Erythroblast (primary cell): Measurements from ENCODE around the gene PTX4.

Experiments
- DNase-seq, 2 experiments: peaks; one replicate each; lab custom pipeline; 2025; lab: John Stamatoyannopoulos, UW
- GATA1 ChIP-seq: IDR thresholded peaks from 2 replicates; pipeline ENCODE4 v1.6.1; 2011; ENCODE audit warnings: low read depth, mild to moderate bottlenecking, control low read depth, low read length, moderate library complexity
- POLR2A ChIP-seq: IDR thresholded peaks from 2 replicates; pipeline ENCODE4 v1.6.1; 2011; ENCODE audit warnings: mild to moderate bottlenecking, low read length

PTX4 gene

DNA sequence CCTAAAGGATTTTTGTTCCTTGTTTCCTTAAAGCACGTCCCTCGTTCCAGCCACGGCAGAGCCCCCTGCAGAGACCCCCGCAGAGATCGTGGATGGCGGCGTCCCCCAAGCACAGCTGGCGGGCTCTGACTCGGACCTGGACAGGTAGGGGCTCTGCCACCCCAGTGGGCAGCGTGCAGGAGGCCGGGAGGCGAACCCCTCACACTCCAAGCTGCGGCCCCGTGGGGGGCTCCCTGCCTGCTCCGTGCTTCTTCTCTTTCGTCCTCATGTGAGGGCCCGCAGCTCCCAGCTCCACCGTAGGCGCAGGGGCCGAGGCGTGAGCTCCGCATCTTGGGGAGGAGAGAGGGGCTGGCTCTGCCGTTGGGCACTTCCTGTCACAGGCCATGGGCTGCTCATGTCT lies 12.9 kb upstream of the PTX4 start:
- DNase-seq = no peak
- TF ChIP-seq POLR2A (no peak), GATA1 (no peak)

DNA sequence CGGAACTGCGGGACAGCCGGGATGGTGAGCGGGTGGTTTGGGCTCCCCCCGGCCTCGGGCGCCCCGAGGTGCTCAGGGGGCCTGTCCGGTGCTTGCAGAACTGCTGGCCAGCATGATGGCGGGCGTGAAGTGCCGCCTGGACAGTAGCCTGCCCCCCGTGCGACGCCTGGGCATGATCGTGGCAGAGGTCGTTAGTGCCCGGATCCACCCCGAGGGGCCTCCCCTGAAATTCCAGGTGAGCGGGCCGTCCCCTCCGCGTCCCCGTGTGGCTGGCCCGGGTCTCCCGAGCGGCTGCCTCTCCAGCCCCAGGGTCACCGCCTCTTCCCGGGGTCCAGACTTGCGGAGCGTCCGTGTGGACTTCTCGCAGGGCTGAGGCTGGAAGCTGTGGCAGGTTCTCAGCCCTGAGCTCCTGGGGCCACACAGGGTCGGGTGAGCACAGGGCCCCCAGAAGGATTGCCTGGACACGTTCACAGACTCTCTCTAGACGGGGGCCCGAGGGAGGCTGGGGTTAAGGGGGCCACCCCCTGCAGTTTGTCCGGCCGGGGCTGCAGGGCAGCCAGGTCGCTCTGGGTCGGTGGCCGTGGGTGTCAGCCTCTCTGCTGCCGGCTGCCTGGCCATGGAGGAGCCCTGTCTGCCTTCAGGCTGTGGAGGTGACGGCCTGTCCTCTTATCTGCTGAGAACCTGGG lies 11.9 kb upstream of the PTX4 start:
- no peak for DNase-seq
- no peak for TF ChIP-seq GATA1

DNA sequence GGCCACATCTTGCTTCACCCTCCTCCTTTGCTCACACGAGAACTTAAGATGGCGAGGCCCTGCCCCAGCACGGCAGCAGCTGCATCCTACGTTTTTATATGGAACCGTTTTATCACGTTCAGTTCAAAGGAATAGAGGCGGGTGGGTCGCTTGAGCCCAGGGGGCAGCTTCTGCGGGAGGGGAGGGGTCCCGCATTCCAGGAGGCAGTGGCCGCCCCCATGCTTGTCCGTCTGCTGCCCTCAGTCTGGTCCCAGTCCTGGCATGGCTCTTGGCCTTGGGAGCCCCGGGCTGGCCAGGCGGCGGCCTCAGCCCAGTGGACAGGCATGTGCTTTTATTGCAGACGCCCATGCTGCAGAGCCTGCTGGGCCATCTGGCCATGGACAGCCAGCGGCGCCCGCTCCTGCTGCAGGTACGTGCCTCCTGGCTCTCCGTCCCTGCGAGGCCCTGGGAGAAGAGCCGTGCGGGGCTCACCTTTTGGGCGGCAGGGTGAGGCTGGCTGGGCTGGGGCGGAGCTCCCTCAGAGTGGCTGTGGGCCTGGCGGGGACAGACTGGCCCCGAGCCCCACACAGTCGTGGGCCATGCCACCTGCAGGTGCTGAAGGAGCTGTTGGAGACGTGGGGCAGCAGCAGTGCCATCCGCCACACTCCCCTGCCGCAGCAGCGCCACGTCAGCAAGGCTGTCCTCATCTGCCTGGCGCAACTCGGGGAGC lies 11.2 kb upstream of the PTX4 start:
- no peak for DNase-seq
- no peak for TF ChIP-seq GATA1

DNA sequence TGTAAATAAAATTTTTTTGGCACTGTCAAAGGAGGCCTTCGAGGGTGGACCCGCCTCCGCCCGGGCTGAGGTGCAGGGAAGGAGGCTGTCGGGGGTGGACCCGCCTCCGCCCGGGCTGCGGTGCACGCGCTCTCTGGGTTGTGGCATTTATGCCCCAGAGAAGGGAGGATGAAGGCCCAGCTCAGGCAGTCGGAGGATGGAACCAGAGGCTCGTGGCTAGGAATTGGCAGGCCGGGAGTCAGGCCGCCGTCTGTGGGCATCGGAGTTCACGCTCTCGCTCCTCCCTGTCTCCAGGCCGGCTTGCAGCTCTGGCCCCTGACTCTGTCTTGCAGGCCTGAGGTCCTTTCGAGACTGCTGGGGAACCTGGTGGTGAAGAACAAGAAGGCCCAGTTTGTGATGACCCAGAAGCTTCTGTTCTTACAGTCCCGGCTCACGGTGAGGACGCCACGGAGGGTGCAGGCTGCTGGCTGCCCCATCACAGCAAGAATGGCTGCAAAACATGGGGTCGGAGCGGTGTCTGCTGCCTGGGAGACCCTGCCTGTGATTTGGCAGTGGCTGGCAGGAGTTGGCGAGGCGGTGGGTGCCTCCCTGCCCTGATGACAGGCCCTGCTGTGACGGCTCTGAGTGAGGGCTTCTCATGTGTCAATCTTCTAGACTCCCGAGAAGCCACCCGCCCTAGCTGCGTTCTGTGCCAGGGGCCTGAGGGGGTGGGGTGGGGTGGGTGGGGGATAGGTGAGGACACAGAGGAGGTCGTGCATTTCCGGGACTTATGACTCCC lies 10.3 kb upstream of the PTX4 start:
- DNase-seq = no peak
- TF ChIP-seq GATA1 (no peak), POLR2A (no peak)

DNA sequence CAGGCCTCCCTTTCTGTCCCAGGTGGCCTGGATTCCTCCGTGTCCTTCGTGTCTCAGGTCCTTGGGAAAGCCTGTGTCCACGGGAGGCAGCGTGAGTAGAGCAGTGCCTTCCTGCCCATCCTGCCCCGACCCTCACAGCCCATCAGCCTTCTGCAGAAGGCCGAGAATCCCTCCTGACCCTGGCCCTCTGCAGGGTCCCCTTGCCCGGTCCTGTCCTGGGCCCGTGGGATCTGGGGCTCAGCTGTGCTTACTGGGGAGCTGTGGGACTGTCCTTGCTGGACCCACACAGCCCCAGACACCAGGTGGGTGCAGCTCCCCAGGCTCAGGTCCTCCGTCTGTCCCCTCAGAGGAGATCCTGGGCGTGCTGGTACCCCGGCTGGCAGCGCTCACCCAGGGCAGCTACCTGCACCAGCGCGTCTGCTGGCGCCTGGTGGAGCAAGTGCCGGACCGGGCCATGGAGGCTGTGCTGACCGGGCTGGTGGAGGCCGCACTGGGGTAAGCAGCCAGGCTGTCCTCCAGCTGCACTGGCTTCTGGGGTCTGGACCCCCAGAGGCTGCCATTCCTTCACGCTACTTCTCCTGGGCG lies 8.4 kb upstream of the PTX4 start:
- no peak for TF ChIP-seq POLR2A
- TF ChIP-seq GATA1 = no peak

DNA sequence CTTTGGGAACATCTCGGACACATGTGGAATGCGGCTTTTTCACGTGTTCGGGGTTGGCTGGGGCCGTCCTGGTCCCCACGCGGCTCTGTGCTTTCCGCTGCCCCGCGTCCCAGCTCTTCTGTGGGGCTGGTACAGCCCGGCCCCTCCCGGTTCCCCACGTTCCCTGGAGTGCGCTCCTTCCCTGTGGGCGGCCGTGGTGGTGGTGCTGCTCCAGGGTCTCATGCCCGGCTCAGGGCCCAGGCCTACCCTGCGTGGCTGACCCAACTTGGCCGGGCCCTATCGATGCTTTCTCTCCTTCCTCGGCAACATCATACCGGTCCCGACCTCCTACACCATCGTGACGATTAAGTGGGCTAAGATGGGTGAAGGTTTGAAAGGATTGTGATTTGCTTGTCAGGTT lies 7.7 kb upstream of the PTX4 start:
- no peak for DNase-seq
- TF ChIP-seq GATA1 (no peak), POLR2A (no peak)

More for the DNA sequence above, 8.4 kb upstream of the PTX4 start:
- no peak for DNase-seq

DNA sequence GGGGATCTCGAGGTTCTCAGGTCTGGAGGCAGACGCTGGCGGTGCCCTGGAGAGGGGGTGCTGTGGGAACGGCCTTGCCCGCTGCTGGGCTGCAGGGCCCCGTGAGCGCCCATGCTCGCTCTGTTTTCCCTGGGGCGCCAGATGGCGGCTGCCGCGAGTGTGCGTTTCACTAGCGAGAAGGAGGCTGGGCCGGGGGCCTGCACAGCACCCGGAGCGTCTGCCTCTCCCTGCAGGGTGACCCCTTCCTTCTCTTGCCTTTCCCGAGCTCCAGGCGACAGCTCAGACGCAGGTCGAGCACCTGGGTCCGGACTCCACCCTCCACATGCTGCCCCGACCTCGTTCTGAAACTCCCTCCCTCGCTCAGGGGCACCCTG lies 7.1 kb upstream of the PTX4 start:
- DNase-seq = no peak
- TF ChIP-seq GATA1 (no peak), POLR2A (no peak)

DNA sequence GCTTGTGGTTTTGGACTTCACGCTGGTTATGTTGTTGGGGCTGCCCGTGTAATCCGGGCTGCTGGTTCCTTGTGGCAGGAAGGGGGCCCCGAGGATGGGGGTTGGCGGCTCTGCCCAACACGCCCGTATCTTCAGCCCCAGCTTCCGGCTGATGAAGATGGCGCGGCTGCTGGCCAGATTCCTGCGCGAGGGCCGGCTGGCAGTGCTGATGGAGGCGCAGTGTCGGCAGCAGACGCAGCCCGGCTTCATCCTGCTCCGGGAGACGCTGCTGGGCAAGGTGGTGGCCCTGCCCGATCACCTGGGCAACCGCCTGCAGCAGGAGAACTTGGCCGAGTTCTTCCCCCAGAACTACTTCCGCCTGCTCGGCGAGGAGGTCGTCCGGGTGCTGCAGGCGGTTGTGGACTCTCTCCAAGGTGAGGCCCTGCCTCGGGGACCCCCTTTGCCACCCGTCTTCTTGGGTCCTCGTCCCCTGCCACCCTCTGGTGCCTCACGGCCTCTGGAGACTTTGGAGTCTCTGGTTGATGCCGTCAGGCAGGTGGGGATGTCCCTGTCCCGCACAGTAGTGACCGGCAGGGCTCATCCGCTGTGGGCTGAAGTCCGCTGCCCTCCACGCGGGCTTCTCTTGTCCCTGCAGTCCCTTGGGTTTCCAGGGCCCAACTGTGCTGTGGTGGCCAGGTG lies 6.6 kb upstream of the PTX4 start:
- DNase-seq = no peak
- TF ChIP-seq POLR2A = no peak
- no peak for TF ChIP-seq GATA1

DNA sequence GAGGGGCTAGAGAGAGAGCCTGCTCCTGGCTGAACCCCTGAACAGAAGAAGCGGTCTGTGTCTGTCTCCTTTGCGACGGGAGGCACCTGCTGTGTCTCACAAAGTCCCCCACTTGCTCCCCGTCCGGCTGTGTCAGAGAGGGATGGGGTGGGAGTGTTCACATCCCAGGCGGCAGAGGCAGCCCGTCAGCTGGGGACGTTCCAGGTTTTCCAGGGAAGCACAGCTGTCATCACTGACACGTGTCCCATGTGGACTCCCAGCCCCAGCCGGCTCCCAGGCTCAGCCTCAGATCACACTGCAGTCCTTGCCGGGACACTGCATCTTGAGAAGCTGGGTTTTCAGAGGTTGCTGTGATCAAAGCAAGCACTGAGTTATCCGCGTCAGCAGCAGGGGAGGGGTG lies 6.0 kb upstream of the PTX4 start:
- TF ChIP-seq GATA1 (no peak), POLR2A (no peak)
- DNase-seq = no peak

DNA sequence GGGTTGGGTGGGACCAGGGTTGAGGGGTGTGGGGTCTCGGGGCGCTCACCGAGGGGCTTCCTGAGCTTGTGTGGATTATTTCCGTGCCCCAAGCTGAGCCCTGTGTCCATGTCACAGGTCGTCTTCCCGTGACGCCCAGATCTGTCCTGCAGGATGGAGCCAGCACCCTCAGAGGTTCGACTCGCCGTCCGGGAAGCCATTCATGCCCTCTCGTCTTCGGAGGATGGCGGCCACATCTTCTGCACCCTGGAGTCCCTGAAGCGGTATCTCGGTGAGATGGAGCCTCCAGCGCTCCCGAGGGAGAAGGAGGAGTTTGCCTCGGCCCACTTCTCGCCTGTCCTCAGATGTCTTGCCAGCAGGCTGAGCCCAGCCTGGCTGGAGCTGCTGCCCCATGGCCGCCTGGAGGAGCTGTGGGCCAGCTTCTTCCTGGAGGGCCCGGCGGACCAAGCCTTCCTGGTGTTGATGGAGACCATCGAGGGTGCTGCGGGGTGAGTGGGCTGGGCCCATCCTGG lies 5.4 kb upstream of the PTX4 start:
- TF ChIP-seq GATA1 (no peak), POLR2A (no peak)
- peak; percentile 48 to 50 for DNase-seq

DNA sequence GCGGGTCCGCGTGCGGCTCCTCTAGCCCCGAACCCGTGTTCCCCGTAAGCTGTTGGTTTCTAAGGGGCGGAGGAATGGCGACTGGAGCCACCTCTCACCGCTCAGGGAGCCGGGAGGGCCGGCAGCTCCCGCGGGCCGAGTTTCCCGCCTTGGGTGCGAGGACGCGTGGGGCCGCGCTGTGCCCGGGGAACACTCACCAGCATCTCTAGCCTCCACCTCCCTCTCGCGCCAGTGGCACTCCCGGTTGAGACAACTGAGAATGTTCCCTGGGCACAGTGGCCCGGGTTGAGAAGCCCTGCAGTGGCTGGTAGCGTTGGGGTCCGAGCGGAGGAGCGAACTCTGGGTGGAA lies 5.0 kb upstream of the PTX4 start:
- peak; percentile 62 to 71 for DNase-seq
- TF ChIP-seq GATA1 = no peak
- TF ChIP-seq POLR2A = no peak

DNA sequence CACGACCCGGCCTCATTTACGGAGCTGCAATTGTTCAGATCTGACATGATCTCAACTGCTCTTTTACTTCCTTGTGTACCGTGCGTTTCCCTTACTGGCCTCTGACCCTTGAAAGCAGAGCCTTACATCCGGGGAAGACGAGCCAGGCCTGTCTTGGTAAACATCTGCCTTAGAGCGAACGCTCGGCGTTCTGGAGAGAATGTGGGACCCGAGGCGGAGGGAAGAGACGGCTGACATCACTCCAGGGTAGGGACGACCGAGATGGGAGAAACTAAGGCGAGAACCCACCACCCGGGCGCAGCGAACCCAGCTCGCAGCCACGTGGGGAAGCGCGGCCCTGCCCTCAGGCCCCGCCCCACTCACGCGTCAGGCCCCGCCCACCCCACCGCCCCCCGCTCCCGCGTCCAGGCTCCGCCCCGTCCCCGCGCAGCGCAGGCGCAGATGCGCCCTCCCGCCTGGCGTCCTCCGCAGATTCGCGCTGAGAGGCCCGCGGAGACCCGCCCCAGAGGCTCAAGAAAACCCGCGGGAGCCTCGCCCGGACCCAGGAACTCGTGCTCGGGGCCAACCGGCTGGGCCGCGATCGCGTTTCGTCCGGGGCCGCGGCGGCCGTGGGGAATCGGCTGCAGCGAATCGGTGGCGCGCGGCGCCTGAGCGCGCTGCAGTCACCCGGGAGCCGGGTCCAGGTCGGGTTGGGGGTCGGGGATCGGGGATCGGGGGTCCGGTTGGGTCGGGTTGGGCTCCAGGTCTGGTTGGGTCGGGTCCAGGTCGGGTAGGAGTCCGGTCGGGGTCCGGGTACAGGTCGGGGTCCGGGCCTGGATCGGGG lies 4.4 kb upstream of the PTX4 start, which contains the start of gene TELO2:
Gene TELO2, plus strand, starts transcription at position 438 of the 823 bp plus-strand sequence. CDS start 922 bp downstream, outside the sequence.
- peak; percentile 48 for TF ChIP-seq POLR2A
- TF ChIP-seq GATA1 = no peak
- peak; percentile 88 to 94 for DNase-seq
